Endodermal cell (in vitro differentiated cells): Measurements from ENCODE around the gene AOPEP. TPM values are rescaled to one million over a fixed set of nuclear protein-coding genes. Genes with fewer than 3 reads are reported as not detected.
A peak's percentile ranks its signal among the peaks of the same experiment; 100 is the strongest.

Source experiments
- DNase-seq: peaks from one replicate; pipeline ENCODE4 v3.0.0-alpha.2; 2017
- H3K27ac ChIP-seq: 2 replicates; pipeline ENCODE4 v1.5.1; 2013; ENCODE audit warnings: mild to moderate bottlenecking, low read depth, low read length, moderate library complexity
- H3K27me3 ChIP-seq: 2 replicates; pipeline ENCODE4 v1.6.1; 2013; ENCODE audit warnings: mild to moderate bottlenecking, low read length, moderate library complexity; ENCODE audit not compliant: insufficient read depth, control insufficient read depth, poor library complexity, severe bottlenecking
- H3K36me3 ChIP-seq: 2 replicates; pipeline ENCODE4 v1.7.0; 2013; ENCODE audit warnings: mild to moderate bottlenecking, low read length, moderate library complexity; ENCODE audit not compliant: control insufficient read depth, insufficient read depth
- H3K4me1 ChIP-seq: one replicate; pipeline ENCODE4 v1.7.0; 2013; ENCODE audit warnings: low read length; ENCODE audit not compliant: control insufficient read depth, insufficient read depth
- H3K4me3 ChIP-seq: 2 replicates; pipeline ENCODE4 v1.5.1; 2013; ENCODE audit warnings: mild to moderate bottlenecking, low read length, moderate library complexity
- H3K9ac ChIP-seq: 2 replicates; pipeline ENCODE4 v1.6.1; 2013; ENCODE audit warnings: mild to moderate bottlenecking, low read length, moderate library complexity; ENCODE audit not compliant: poor library complexity, severe bottlenecking; ENCODE audit errors: extremely low read depth
- H3K9me3 ChIP-seq: 2 replicates; pipeline ENCODE4 v1.6.1; 2013; ENCODE audit warnings: mild to moderate bottlenecking, low read length, moderate library complexity; ENCODE audit not compliant: control insufficient read depth
- H3K27ac Mint-ChIP-seq: 2 replicates; pipeline ENCODE4 v1.8.0; 2020; ENCODE audit warnings: mixed read lengths
- H3K27me3 Mint-ChIP-seq: 2 replicates; pipeline ENCODE4 v1.8.0; 2021; ENCODE audit warnings: mild to moderate bottlenecking, mixed read lengths; ENCODE audit not compliant: insufficient read depth
- H3K36me3 Mint-ChIP-seq: 2 replicates; pipeline ENCODE4 v1.8.0; 2020; ENCODE audit warnings: low read depth, mixed read lengths
- H3K4me1 Mint-ChIP-seq: 2 replicates; pipeline ENCODE4 v1.8.0; 2020; ENCODE audit warnings: mixed read lengths
- H3K4me3 Mint-ChIP-seq: 2 replicates; pipeline ENCODE4 v1.8.0; 2020; ENCODE audit warnings: mild to moderate bottlenecking, moderate library complexity, mixed read lengths
- H3K9me3 Mint-ChIP-seq: 2 replicates; pipeline ENCODE4 v1.8.0; 2020; ENCODE audit warnings: mild to moderate bottlenecking, mixed read lengths
- CTCF ChIP-seq: fragments of 200-600 bp; sonication (generic); conservative IDR thresholded peaks from 2 replicates; pipeline ENCODE4 v1.5.0; 2021; ENCODE audit warnings: antibody characterized with exemption, mild to moderate bottlenecking
- WGBS, 2 experiments: methylation state at CpG; one replicate each; pipeline versions ENCODE4 v1.1.5 to v1.1.7; 2013; ENCODE audit warnings: missing lambda C conversion rate in 2 of 2, mixed read lengths in 1 of 2; ENCODE audit not compliant: insufficient coverage in 1 of 2, insufficient read length in 1 of 2; 5-methylcytosine and 5-hydroxymethylcytosine counted together
- total RNA-seq, 2 donors: library from RNA; stranded (reverse); fragmentation: NEBNext Ultra II Directional in 1 of 2; extraction: Animal tissue kit (Norgen Biotek cat#: 25700) in 1 of 2; gene quantifications; 2 replicates in 1 of 2; 3 replicates in 1 of 2; pipeline ENCODE4 v1.2.1, GENCODE V29; 2021

Gene AOPEP
- total RNA-seq, 2 donors from 2014 or later, result 23.4 to 33.7 TPM

- H3K4me1 ChIP-seq, result peaks cover 12% of the 10 kb centered on the region
- no peak for DNase-seq
- Mint-ChIP-seq H3K36me3 (peaks cover 35% of the 10 kb centered on the region), H3K27me3 (no peaks in the 10 kb centered on the region), H3K4me3 (no peak overlapping the region), H3K4me1 (peaks cover 24% of the 10 kb centered on the region), H3K27ac (peak overlapping the region; percentile 44), H3K9me3 (no peaks in the 10 kb centered on the region)
- H3K27me3 ChIP-seq, result no peaks in the 10 kb centered on the region
- H3K9ac ChIP-seq, result no peak overlapping the region
- no peaks in the 10 kb centered on the region for H3K9me3 ChIP-seq
- H3K36me3 ChIP-seq, result peaks cover 43% of the 10 kb centered on the region
- no peak overlapping the region for H3K4me3 ChIP-seq
- no peak for TF ChIP-seq CTCF
- H3K27ac ChIP-seq, result no peak overlapping the region
- WGBS, 2 experiments, result 93 to 95% methylated on average over 17 to 18 of the region's 18 CpGs
Observed at GRCh38 chr9:95082401-95083084, 356.0 kb downstream of the AOPEP start.

- peaks cover 43% of the 10 kb centered on the region for H3K36me3 ChIP-seq
- H3K27ac ChIP-seq, result no peak overlapping the region
- H3K4me3 ChIP-seq, result no peak overlapping the region
- Mint-ChIP-seq H3K9me3 (no peaks in the 10 kb centered on the region), H3K27ac (peak overlapping the region; percentile 2), H3K4me3 (no peak overlapping the region), H3K27me3 (no peaks in the 10 kb centered on the region), H3K36me3 (peaks cover 41% of the 10 kb centered on the region), H3K4me1 (peaks cover 19% of the 10 kb centered on the region)
- H3K27me3 ChIP-seq, result no peaks in the 10 kb centered on the region
- no peak overlapping the region for H3K9ac ChIP-seq
- 92 to 94% methylated on average over 18 to 39 of the region's 39 CpGs for WGBS, 2 experiments
- no peak for DNase-seq
- H3K9me3 ChIP-seq, result no peaks in the 10 kb centered on the region
- no peak for TF ChIP-seq CTCF
- peaks cover 9% of the 10 kb centered on the region for H3K4me1 ChIP-seq
Observed at GRCh38 chr9:95083086-95083768, 356.7 kb downstream of the AOPEP start.

DNA sequence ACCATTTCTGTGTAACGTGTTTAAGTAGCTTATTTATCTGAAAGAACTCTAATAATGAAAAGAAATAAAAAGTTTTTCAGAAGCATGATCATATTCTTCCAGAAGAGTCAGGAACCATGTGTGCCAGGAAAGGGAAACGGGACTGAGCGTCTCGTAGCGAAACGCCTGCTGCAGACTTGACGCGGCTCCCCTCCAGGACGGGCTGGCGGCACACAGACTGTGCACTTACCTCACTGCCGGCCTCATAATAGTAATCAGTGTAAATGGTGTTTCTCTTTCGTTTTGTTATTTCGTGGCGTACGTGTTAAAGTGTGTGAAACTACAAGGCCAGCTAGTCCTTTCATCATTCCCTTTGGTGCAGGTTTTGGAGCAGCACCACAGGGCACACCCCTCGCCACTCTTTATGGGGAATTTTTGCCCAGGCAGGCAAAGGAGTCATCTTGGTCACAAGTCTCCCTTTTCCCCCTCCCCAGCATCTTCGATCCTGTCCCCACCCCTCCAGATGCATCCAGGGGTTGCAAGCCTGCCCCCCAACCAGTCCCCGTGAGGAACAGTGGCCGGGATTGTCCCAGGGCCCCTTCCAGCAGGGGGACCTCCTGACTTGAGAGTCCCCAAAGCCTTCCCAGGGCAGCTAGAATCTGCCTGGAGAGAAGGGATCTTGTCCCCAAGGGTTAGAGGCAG lies 357.9 kb downstream of the AOPEP start:
- TF ChIP-seq CTCF, result no peak
- DNase-seq, result no peak
- 95 to 97% methylated on average over 15 to 19 of the region's 19 CpGs for WGBS, 2 experiments
- Histone ChIP-seq H3K4me3 (no peak overlapping the region), H3K36me3 (peaks cover 43% of the 10 kb centered on the region), H3K9ac (no peak overlapping the region), H3K27me3 (no peaks in the 10 kb centered on the region), H3K4me1 (no peaks in the 10 kb centered on the region), H3K27ac (no peak overlapping the region), H3K9me3 (no peaks in the 10 kb centered on the region)
- peak overlapping the region; percentile 27 for H3K27ac Mint-ChIP-seq
- peaks cover 43% of the 10 kb centered on the region for H3K36me3 Mint-ChIP-seq
- no peaks in the 10 kb centered on the region for H3K9me3 Mint-ChIP-seq
- H3K27me3 Mint-ChIP-seq, result no peaks in the 10 kb centered on the region
- H3K4me3 Mint-ChIP-seq, result no peak overlapping the region
- H3K4me1 Mint-ChIP-seq, result peaks cover 8% of the 10 kb centered on the region
